ENCODE measurements around the gene PRIMA1. TPM values are rescaled to one million over a fixed set of nuclear protein-coding genes. Genes with fewer than 3 reads are reported as not detected.
A peak's percentile ranks its signal among the peaks of the same experiment; 100 is the strongest.

PRIMA1 gene
- total RNA-seq, 1 donor from 2014 or later = 2.4 TPM

DNA sequence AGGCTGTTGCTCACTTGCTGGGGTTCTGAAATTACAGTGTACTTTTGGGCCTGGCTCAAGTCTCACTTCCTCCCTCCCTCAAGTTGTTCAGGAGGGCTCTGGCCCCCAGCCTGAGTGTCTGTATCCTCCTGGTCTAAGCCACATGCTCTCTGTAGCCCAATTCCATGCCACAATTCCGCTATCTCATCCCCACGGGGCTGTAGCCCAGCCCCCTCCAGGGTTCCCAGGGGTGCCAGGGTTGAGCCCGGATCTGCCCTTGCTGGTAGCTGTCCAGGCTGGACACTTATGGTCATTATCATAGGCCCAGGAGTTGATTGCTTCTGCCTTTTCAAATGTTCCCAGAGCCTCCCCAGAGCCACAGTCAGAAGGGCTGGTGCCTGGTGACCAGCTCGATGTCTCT lies 65.3 kb downstream of the PRIMA1 start:
- TF ChIP-seq, protein P1, sequence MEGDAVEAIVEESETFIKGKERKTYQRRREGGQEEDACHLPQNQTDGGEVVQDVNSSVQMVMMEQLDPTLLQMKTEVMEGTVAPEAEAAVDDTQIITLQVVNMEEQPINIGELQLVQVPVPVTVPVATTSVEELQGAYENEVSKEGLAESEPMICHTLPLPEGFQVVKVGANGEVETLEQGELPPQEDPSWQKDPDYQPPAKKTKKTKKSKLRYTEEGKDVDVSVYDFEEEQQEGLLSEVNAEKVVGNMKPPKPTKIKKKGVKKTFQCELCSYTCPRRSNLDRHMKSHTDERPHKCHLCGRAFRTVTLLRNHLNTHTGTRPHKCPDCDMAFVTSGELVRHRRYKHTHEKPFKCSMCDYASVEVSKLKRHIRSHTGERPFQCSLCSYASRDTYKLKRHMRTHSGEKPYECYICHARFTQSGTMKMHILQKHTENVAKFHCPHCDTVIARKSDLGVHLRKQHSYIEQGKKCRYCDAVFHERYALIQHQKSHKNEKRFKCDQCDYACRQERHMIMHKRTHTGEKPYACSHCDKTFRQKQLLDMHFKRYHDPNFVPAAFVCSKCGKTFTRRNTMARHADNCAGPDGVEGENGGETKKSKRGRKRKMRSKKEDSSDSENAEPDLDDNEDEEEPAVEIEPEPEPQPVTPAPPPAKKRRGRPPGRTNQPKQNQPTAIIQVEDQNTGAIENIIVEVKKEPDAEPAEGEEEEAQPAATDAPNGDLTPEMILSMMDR (IDR thresholded peaks at IDR 0.05; ENCODE audit: partially characterized antibody, unreplicated experiment) = no peak
- H3K27ac Mint-ChIP-seq (ENCODE audit: unreplicated experiment) = no peak overlapping the region
- H3K4me3 Mint-ChIP-seq (ENCODE audit: unreplicated experiment) = no peak overlapping the region
- H3K4me1 Mint-ChIP-seq (ENCODE audit: low read depth, unreplicated experiment) = peaks cover 20% of the 10 kb centered on the region
- no peak for DNase-seq
- peaks cover 9% of the 10 kb centered on the region for H3K9me3 Mint-ChIP-seq (ENCODE audit: unreplicated experiment)
- no peaks in the 10 kb centered on the region for H3K36me3 Mint-ChIP-seq (ENCODE audit: unreplicated experiment)
- peaks cover 18% of the 10 kb centered on the region for H3K27me3 Mint-ChIP-seq (ENCODE audit: unreplicated experiment)

DNA sequence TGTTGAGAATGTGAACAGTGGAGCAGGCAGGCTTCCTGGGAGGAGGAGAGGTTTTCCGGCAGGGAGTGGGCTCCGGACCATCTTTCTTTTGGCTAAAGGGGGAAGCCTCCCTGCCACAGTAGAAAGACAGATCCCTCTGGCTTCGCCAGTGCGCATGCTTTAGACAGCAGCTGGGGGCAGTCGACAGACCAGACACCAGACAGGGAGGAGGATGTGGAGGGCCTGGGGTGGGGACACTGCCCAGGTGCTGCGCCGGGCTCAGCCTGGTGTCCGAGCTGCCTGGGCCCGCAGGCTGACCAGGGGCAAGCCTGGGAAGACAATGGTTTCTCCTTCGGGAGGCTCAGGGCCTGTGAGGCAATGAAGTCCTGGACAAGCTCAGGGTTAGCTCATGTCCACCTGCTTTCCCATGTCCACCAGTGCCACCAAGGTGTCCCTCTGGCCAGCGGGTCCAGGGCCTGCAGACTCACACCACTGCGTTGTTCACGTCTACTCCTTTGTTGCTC lies 67.3 kb downstream of the PRIMA1 start:
- DNase-seq = no peak
- H3K4me1 Mint-ChIP-seq (ENCODE audit: low read depth, unreplicated experiment) = peaks cover 11% of the 10 kb centered on the region

DNA sequence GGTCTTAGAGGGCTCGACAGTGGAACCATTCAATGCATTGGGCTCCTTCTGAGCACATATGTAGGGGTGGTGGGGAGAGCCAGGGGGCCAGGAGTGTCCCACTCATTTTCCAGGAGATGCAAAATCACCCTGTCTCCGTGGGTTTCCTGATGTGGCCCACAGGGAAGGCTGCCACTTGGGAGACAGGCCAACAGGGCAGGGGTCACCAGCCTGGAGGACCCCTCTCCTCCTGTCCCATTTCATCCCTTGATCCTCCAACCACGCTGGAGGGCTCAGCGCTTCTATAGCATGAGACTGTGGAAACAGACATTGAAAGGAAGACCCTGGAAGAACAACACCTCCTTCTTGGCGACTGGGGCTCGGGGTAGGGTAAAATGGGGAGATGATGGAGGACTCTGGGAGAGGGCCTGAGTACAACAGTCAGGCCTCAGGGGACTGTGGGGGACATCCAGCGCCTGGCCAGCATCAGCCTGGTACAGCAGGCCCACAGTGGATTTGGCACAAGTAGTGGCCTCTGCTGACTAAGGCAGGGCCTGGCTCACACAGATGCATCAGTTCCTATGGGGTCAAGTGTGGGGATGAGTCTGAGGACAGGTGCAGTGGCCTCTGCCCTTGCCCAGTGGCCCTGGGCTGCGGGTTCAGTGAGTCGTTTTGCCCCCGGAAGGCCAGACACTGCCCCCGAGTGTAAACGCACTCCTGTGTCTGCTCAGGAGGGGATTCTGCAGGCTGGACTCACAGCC lies 68.0 kb downstream of the PRIMA1 start:
- TF ChIP-seq, protein P1 (IDR thresholded peaks at IDR 0.05; ENCODE audit: partially characterized antibody, unreplicated experiment) = no peak
- Mint-ChIP-seq H3K4me1 (ENCODE audit: low read depth, unreplicated experiment) (peaks cover 9% of the 10 kb centered on the region), H3K27ac (ENCODE audit: unreplicated experiment) (peak overlapping the region; percentile 33)

More for the DNA sequence above, 67.3 kb downstream of the PRIMA1 start:
- TF ChIP-seq, protein P1 (IDR thresholded peaks at IDR 0.05; ENCODE audit: partially characterized antibody, unreplicated experiment) = no peak
- peaks cover 13% of the 10 kb centered on the region for H3K27me3 Mint-ChIP-seq (ENCODE audit: unreplicated experiment)
- peak overlapping the region; percentile 31 for H3K27ac Mint-ChIP-seq (ENCODE audit: unreplicated experiment)
- peaks cover 9% of the 10 kb centered on the region for H3K9me3 Mint-ChIP-seq (ENCODE audit: unreplicated experiment)
- H3K4me3 Mint-ChIP-seq (ENCODE audit: unreplicated experiment) = no peak overlapping the region
- H3K36me3 Mint-ChIP-seq (ENCODE audit: unreplicated experiment) = no peaks in the 10 kb centered on the region

DNA sequence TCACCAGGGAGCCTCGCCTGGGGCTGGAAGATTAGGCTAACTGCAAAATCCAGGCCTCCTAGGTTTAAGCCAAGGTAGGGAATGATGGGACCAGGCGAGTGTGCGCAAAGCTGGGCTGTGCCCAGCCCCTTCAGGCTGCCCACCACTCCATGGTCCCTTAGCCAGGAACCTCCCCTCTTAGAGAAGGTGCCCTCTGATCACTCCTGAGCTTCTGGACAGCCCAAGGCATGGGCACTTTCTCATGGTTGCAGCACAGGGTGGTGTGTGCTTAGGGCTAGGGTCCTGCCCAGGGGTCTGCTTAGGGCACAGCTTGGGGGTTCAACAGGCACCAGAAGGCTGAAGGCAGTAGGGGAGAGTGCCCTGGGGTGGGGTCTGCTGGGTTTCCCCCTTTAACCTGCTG lies 69.0 kb downstream of the PRIMA1 start:
- Mint-ChIP-seq H3K4me3 (ENCODE audit: unreplicated experiment) (no peak overlapping the region), H3K9me3 (ENCODE audit: unreplicated experiment) (peaks cover 8% of the 10 kb centered on the region), H3K27ac (ENCODE audit: unreplicated experiment) (no peak overlapping the region), H3K4me1 (ENCODE audit: low read depth, unreplicated experiment) (peaks cover 9% of the 10 kb centered on the region), H3K36me3 (ENCODE audit: unreplicated experiment) (peaks cover 5% of the 10 kb centered on the region), H3K27me3 (ENCODE audit: unreplicated experiment) (peaks cover 15% of the 10 kb centered on the region)
- TF ChIP-seq, protein P1 (IDR thresholded peaks at IDR 0.05; ENCODE audit: partially characterized antibody, unreplicated experiment) = no peak
- DNase-seq = no peak

More for the DNA sequence above, 68.0 kb downstream of the PRIMA1 start:
- Mint-ChIP-seq H3K9me3 (ENCODE audit: unreplicated experiment) (peaks cover 9% of the 10 kb centered on the region), H3K36me3 (ENCODE audit: unreplicated experiment) (no peaks in the 10 kb centered on the region), H3K27me3 (ENCODE audit: unreplicated experiment) (peaks cover 17% of the 10 kb centered on the region), H3K4me3 (ENCODE audit: unreplicated experiment) (no peak overlapping the region)
- no peak for DNase-seq

DNA sequence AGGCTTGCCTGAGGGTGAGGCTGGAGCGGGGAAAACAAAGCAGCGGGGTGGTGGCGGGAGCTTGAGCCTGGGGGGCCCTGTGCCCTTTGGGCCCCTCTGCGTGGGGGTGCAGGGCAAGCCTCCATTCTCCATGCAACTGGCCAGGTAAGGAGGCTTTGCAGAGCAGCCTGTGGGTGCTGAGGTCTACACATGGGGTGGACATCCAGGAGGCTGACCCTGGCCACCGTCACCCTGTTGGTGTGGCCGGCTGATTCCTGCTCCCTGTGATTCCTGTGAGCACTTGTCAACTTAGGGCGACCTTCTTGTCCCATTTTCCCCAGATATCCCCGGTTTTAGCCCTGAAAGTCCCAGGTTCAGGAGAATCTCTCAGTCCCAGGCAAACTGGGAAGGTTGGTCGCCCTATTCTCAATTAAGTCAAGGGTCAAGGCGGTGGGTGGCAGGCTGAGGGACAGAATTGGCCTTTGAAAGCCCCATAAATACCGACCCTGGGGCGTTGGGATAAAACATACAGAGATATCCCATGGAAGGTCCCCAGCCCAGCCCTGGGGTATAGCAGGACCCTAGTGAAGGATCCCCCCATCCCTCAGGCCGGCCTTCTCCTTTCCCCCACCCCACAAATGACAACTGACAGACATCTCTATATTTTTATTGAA lies 70.5 kb downstream of the PRIMA1 start:
- TF ChIP-seq, protein P1 (IDR thresholded peaks at IDR 0.05; ENCODE audit: partially characterized antibody, unreplicated experiment) = no peak
- no peak overlapping the region for H3K27ac Mint-ChIP-seq (ENCODE audit: unreplicated experiment)
- no peak for DNase-seq
- H3K4me1 Mint-ChIP-seq (ENCODE audit: low read depth, unreplicated experiment) = peaks cover 9% of the 10 kb centered on the region
- H3K36me3 Mint-ChIP-seq (ENCODE audit: unreplicated experiment) = peaks cover 5% of the 10 kb centered on the region
- H3K4me3 Mint-ChIP-seq (ENCODE audit: unreplicated experiment) = no peak overlapping the region
- H3K9me3 Mint-ChIP-seq (ENCODE audit: unreplicated experiment) = peaks cover 11% of the 10 kb centered on the region
- peaks cover 17% of the 10 kb centered on the region for H3K27me3 Mint-ChIP-seq (ENCODE audit: unreplicated experiment)
